CD4-positive, alpha-beta T cell treated with Interleukin-15 for 1 hour (primary cell): ENCODE measurements around the gene SAP30L.

Source experiments
- DNase-seq: peaks from one replicate; pipeline ENCODE4 v3.0.0-alpha.2; 2020

Gene SAP30L

DNA sequence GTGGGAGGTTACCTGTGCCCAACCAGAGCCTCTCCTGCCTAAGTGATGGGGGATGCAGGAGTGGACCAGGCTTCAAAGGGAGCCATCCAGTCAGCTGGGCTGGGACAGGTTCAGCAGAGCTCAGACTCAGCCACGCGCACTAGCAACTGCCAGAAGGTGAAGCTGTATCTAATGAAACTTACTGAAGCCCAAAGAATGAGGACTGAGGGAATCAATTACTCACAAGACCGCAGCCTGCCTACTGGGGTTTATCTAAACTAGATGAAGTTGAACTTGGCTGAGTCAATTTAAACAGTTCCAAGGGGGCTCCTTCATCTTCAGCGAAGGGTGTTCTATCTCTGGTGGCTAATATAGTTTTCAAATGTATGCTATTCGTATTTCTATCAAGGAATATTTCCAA is 20.9 kb downstream of the SAP30L start:
- DNase-seq = no peak

DNA sequence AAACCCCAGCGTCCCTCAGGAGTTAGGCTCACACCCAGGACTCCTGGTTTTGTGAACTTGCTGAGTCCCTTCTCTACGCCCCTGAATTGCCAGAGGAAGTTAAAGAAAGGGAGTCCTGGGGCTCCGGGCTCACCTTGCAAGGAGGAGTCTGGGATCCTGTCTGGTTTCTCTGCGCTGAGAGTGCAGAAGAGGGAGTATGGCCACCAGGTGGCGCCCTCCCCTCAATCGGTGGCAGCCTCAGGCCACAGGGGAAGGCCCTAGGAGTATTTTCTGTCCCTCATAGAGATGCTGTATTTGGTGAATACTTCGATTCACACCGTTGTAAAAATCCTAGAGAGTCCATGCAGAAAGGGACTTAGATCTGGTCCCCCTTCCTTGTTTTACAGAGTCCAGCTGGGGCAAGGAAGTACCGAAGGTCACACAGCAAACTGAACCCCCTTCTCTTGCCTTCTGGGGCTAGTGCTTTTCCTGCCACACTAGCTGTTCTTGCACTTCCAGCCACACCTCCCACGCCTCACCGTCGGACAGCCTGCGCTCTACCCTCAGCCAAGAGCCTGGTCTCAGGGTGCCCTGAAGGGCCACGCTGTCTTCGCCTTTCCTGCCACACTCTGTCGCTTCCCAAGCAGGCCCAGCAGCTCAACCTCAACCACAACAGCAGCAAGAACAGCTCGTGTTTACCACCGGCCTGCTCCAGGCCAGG is 22.0 kb downstream of the SAP30L start:
- DNase-seq = peak; percentile 50

DNA sequence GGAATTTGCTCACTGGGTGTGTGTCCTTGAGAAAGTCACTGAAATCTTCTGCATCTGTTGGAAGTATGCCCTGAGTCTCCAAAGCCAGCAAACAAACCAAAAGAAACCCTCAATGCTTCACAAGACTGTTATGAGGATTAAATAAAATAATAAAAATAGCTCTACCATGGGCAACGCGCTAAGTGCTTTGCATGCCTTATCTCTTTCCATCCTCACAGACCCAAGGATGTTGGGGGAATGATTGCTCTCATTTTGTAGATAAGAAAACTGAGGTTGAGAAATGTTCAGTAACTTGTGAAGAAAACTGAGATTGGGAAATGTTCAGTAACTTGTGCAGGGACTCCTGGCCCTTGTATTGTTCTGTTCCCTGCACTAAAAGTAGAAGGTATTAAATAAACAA is 24.3 kb downstream of the SAP30L start:
- no peak for DNase-seq

DNA sequence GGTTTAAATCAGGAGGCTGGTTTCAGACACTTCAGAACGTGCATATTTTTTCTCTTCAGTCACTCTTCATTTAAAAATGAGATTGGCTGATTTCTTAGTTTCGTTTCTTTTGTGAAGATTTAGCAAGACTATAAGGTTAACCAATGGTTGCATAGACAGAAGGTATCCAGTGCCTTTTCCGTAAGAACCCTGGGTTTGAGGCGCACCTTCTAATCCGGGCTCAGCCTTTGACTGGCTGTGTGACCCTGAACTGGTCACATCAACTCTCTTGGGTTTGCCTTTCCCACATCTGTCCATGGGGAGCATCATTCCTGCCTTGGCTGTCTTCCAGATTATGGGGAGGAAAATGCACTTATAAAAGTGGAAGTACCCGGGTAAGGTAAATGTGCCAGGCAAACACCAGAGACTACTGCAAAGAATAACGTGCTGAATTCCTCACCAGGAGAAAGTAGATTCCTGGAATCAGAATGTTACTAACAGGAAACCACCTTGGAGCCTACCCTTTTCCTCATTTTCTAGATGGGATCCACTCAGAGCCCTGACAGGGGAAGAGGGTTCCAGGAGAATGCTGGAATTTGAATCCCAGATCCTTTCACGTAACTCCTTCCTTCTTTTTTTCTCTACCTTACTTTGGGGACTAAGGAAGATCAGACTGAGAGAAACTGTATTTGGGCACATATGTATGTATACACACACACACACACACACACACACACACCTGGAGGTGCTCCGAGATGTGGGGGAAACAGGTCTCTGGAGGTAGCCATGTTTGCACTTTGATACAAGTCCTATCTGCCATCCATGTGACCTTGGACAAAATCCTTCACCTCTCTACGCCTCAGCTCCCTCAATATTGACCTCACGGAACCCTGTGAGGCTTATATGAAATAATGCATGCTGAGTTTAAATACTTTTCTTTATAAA is 25.4 kb downstream of the SAP30L start:
- DNase-seq = no peak

DNA sequence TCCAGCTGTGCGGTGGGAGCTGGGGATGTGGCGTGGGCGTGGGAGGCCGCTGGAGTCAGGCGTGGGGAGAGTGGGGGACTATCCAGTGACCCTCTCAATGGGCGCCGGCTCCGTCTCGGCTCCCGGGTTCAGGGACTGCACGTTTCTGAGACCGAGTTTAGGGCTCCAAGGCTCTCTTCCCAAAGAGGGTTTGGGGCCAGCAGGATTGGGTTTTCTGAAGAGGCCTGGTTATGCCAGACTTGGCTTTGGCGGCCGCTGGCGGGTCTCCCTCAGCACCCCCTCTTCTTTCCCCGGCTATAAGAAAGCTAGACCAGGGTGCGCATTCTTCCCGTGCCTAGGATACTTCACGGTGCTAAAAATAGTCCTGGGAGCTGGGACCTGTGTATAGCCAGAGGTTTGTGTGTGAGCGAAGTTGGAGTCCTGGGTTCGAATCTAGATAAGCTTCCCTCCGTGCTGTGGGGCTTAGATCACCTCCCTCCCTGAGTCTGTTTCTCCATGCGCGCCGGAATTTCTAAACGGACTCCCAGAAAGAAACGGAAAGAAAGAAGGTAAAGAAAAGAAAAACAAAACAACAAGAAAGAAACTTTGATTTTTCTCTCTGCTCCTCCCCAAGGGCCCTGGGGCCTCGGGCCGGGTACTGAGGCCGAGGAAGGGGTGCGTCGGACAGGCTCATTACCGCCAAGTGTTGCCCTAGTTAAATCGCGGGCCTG is 27.2 kb downstream of the SAP30L start:
- DNase-seq = no peak

DNA sequence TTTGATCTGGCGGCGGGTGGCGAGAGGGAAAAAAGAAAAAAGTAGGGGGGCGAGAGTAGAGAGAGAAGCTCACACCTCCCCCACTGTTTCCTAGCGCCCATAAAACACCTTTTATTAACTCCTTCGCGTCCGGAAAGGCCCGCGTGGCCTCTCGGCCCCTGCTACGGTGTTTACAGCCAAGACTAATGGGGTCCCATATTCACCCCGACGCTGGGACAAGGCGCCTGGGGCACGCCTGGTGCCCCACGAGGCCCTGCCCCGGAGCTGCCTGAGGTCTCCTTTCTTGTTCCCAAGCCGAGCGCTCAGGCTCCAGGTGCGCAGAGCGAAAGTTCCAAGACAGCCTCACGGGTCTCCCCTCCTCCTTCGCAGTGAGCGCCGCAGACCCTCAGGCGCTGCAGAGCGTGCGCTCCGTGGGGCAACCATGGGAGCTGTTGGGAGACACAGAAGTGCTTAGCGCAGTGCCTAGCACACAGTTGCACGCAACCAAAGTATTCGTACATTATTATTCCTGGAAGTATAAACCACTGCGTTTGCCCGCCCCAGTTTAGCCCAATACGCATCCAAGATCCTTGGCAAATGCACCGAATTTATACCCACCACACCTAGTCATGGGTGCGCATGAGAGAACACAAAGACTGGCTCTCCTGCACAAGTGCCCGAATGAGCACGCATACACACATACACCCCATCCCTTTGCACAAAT is 27.9 kb downstream of the SAP30L start:
- DNase-seq = no peak

DNA sequence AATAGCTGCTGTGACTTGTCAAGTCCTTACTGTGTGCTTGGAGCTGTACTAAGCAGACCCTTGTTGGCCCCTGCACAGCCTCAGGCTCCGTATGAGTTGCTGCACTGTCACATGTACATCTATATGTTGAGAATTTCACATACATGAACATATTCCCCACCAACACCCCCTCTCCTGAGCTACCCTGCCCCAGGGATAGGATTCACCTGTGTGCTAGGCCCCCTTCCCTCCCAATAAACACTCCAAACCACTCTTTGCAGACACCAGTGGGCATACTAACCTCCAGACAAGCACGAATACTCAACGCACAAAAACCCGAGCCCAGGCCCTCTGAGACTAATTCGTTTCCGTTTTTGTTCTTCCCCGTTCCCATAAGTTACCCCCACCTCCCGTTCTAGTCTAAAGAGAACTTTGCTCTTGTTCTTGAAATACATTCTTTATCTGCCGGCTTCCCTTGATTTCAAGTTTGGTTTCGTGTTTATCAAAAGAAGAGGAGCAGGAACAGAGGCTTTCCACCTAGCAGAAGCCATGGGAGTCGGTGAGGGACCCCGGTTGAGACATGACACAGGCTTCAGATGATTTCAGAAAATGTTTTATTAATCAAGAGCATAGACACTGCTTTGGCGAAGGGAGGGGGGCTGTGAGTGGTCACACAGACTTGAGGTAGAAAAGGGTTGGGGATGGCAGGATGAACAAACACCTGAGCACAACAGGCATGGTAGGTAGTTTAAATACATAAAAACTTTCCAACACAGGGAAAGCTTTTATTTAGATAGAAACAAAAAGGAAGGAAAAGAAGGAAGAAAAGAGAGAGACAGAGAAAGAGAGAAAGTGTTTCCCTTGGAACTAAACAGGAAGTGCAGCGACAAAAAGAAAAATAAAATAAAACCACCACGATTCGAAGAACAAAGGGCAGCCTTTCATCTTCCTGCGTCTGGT is 28.9 kb downstream of the SAP30L start:
- no peak for DNase-seq

DNA sequence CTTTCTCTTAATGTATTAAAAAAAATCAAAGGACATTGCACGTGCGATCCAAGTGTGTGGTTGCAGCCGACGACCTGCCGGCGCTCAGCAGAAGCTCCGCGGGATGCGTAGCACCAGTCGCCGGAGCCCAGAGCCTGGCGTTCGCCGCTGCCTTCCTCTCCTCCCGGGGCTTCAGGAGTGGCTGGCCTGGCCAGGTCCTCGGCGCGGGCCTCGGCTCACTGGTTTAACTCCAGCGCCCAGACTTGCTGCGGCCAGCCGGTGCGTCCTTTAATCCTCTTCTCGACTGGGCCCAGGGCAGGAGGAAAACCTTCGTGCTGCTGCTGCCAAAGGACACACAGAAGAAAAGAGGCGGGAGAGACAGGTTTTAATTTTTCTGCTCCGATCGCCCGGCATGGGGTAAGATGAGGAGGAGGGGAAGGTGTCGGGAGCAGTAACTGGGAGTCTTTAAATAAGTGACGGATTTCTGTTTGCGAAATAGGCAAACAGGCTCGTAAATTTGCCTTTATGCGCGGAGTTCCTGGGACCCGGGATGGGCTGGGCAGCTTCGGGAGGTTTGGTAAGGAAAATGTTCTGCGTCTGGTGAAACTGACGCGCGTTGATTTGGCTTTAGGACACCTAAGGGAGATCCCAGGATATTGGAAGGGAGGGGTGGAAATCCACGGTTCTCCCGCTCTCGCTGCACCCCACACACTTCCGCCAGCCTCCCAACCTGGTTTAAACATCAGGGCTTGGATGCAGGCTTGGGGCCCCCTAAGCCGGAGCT is 30.0 kb downstream of the SAP30L start:
- no peak for DNase-seq

DNA sequence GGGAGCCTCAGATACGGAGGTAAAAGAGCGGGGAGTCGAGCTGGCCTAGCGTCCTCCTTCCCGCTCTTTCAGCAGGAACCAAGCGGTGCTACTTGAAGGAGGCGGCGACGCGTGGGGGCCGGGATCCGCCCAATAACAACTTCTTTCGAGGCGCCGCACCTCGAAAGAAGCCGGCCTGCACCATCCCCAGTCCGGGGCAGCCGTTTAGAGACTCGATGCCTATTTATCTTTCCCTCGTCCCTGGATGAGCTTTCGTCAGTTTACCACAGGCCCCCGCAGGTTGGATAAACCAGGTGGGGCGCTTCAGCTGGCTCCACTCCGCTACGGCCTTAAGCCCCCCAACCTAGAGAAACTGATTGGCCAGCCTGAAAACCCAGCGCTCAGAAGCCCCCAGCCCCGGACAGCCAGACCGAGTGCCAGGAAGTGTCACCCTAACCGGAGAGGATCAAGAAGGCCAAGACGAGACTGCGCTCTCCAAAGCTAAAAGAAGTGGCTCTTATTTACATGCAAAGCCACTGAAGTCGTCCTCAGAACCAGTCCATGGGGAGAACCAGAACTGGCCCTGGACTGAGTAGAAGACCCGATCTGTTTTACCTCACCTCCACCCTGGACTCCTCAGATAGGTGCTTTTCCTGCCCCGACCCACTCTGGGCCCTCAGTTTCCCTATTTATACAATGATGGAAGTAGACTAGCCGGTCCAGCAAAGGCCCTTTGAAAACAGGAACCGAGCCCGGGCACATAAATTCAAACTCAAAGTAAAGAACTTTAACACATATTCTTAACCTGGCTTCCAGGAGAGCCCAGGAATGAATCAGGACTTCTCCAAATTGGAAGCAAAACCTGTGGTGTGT is 30.8 kb downstream of the SAP30L start:
- no peak for DNase-seq

DNA sequence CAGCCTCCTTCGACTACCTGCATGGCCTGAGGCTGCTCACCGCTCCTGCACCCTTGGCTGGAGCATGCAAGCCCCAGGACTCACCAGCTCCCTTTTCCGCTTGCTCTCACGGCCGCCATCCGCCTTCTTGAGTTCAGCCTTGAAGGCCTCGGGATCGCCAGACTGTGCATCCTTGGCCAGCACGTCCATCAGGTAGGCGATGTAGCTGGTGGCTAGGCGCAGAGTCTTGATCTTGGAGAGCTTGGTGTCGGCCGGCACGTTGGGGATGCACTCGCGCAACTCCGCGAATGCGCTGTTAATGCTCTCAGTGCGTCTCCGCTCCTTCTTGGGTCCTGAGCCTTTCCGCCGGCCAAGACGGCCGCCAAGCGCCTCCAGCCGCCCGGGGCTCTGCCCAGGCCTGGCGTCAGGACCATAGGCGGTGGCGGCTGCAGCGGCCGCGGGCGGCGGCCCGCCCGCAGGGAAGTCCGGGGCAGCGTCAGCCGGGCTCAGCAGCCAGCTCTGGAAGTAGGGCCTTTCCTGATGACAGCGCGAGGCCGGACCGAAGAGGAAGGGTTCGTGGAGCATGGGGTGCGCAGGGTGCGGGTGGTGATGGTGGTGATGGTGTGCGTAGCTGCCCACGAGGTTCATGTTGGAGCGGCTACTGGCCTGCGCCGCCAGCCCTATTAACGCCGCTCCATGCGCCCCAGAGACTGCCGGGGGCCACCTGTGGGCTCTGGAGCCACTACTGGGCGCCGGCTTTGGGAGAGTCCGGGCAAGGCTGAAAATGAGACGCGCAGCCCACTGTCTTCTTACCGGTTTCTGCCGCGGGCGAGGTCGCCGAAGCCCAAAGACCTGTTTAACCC is 31.8 kb downstream of the SAP30L start:
- no peak for DNase-seq

DNA sequence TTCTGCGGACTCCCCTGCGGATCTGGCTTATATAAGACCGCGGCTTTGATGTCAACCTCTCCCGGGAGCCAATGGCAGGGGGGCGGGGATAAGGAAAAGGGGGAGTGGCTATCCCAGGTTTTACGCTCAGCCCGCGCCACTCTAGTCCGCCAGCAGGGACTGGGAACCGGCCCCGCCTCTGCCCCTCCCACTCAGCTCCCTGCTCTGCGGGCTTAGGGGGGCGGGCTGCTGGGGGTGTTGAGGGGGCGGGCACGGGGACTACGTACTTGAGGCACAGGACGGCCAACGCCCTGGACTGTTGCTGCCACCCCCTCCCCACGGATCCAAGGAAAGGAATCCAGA is 32.4 kb downstream of the SAP30L start, which contains the start of gene HAND1:
HAND1 (minus strand) TSS at position 4 of the 342 bp plus-strand sequence. CDS start 219 bp downstream, outside the sequence.
- DNase-seq = no peak

DNA sequence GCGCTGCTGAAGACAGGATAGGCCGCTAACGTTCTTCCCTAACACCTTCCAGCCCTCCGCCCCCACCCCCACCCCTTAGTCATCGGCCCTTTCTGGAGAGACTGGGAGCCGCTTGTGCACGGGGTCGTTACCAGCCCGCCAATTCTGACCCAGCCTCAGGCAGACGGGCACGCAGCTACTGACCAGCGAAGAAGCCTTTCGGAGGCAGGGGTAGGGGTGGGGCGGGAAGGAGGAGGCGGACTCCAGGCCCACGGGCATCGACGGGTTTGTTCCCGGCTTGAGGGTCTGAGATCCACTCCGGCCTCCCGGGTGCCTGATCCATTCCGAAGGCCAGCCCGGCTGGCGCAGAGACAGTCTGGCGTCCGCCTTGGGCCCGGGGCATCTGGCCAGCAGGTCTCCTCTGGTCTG is 33.0 kb downstream of the SAP30L start:
- DNase-seq = no peak

DNA sequence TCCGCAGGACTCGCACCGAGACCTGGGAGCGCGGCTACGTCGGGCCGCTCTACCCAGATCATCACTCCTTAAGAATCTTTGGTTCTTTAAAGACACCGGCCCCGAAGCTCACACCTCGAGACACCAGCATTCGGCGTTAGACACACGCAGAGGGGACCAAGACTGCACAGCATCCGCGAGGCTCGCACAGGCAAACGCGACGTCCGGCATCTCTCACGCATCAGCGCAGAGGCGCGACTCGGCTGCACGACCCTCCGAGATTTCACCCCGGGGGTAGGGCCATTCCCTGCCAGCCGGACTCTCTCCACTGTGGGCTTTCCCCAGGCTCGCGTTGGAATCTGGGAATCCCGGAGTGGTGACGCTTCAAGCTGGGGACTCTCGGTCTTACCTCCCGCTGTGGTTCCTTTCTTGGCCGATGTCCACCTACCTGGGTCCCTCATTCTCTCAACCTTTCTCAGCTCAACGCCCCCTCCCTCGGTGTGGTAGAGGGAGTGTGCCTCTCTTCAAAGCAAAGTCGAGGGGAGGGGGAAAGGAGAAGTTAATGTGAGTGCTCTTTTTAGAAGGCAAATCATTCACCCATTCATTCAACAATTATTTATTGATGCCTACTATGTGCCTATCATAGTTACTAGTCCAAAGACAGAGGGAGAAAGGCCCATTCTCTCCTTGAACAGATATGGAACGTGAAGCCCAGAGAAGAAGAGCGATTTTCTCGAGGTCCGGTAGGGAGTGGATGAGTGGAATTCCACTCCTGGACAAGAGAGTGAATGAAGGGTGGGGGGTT is 33.6 kb downstream of the SAP30L start:
- DNase-seq = no peak

DNA sequence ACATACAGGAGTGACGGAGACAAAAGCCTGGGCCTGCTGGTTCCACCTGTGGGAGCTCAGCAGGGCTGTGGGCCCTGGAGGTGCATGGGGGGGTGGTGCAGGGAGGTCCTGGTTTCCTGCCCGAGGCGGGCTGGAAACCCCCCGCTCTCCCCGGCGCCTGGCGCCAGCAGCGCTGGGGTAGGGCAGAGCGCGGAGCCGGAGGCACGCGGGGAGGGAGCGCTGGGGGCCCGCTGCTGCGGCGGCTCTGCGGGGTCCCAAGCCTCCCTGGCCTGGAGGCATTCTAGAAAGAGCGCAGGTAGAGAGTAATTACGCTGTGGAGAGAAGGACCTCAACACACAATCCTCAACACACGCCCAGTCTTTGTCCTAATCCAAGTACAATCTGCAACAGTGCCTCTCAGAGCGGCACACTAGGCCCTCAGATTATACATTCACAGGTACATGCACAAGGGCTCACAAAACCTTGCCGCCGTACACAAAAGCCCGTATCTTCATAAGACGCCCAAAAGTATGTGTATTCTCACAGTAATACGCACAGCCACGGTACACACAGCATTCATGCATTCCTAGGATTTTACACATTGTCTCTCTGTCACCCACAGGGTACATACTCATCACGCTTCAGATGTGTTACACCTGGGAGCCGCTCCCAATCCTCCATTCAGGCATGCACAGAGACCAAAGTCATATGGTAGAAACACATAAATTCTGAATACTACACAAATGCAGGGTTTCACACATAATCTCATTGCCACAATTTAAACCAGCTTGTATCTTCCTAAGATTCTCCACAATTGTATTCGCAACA is 34.4 kb downstream of the SAP30L start:
- DNase-seq = no peak

DNA sequence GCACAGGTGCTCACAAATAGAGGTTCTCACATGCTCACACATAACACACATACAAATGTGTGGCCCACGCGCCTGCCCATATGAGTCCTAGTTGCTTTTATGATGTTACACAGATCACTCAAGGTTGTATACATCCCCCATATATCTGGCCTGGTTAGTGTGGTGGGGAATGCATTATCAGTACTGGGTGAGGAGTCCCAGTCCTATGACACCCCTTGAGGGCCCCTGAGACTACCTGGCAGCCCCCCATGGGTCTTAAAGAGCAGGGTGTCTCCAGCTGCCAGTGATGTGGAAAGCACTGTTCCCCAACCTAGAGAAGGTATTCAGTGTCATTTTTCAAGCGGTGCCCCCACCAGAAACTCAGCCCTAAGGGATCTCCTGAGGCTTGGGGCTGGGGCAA is 35.0 kb downstream of the SAP30L start:
- DNase-seq = no peak

DNA sequence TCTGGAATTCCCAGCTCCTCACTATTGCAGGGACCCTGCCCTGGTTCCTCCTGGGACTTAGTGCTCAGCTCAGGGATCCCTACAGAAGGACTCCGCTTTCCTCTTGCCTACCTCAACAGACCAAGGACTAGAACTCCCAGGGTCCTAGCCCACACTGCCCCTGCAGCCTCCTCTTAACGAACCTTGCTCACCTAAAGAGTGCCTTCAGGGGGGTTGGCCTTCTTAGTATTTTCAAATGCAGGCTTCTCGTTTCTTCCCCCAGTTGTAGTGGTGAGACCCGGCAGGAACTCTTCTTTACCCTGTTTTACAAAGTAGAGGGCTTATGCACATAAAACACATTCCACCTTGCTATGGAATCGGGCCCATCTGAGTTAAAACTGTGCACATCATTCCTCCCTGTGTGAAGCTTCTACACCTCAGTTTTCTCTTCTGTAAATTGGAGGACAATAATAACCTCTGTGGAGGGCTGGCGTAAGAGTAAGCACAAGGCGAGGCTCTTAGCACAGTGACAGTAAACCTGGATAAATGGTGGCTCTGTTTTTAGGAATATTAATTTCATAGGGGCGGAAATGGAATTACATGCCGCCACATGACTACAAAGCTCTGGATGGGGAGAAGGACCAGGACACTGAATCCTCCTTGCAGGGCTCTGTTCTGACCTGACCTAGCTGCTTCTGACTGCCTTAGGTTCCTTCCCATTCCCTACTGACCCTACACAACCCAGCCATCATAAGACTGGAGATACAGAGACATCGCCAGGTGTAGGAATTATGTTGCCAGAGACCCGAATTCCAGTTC is 36.0 kb downstream of the SAP30L start:
- DNase-seq = no peak
